H1 (cell line): ENCODE data around the gene MS4A8. TPM values are rescaled to one million over a fixed set of nuclear protein-coding genes. Genes with fewer than 3 reads are reported as not detected.

Source experiments
- CTCF ChIA-PET: fragments of 300-600 bp; sonication (Branson Sonifier 250); formaldehyde crosslinking; loops from one replicate; lab custom pipeline; 2021; ENCODE audit not compliant: partially characterized antibody; lab: Charles Lee
- POLR2A ChIA-PET: fragments of 300-600 bp; sonication (Branson Sonifier 250); formaldehyde crosslinking; loops from one replicate; lab custom pipeline; 2021; ENCODE audit warnings: inconsistent platforms; ENCODE audit not compliant: partially characterized antibody; lab: Charles Lee
- DNase-seq, 2 experiments: peaks; one replicate each; pipeline versions ENCODE4 v3.0.0 to v3.0.0-alpha.2; 2010 to 2022; ENCODE audit warnings: low spot score in 2 of 2, low read depth in 1 of 2, mixed read lengths in 1 of 2
- FAIRE-seq: peaks from 2 replicates; lab custom pipeline; 2011; peaks lifted over from hg19 to GRCh38; lab: Jason Lieb, UNC
- H2AFZ ChIP-seq: 2 replicates; pipeline ENCODE4 v1.8.1; 2012; ENCODE audit warnings: low read length, inconsistent platforms
- H2AK5ac ChIP-seq: 2 replicates; pipeline ENCODE4 v1.6.1; 2013; ENCODE audit warnings: low read depth, low read length
- H2BK120ac ChIP-seq: replicated peaks from 2 replicates; pipeline ENCODE3; 2013; ENCODE audit warnings: low read depth, low read length, inconsistent platforms
- H2BK12ac ChIP-seq: 2 replicates; pipeline ENCODE4 v1.6.1; 2013; ENCODE audit warnings: low read depth, low read length
- H2BK15ac ChIP-seq: 2 replicates; pipeline ENCODE4 v1.6.1; 2013; ENCODE audit warnings: low read length
- H2BK20ac ChIP-seq: 2 replicates; pipeline ENCODE4 v1.6.1; 2013; ENCODE audit warnings: low read length
- H2BK5ac ChIP-seq: 2 replicates; pipeline ENCODE4 v1.6.1; 2013; ENCODE audit warnings: low read depth, low read length
- H3K14ac ChIP-seq: 2 replicates; pipeline ENCODE4 v1.6.1; 2013; ENCODE audit warnings: inconsistent platforms; ENCODE audit not compliant: insufficient read length
- H3K18ac ChIP-seq: 2 replicates; pipeline ENCODE4 v1.6.1; 2013; ENCODE audit warnings: low read length; ENCODE audit errors: extremely low read depth
- H3K23ac ChIP-seq: 2 replicates; pipeline ENCODE4 v1.6.1; 2013; ENCODE audit warnings: inconsistent platforms; ENCODE audit not compliant: insufficient read length
- H3K23me2 ChIP-seq: 2 replicates; pipeline ENCODE4 v1.6.1; 2013; ENCODE audit warnings: low read depth, low read length
- H3K27ac ChIP-seq: 2 replicates; pipeline ENCODE4 v1.6.1; 2011; ENCODE audit warnings: low read depth, low read length, inconsistent platforms
- H3K27me3 ChIP-seq, 4 experiments: replicated peaks in 1 of 4; 1 replicate in 1 of 4; 2 replicates in 3 of 4; pipeline versions ENCODE4 v1.6.1 to v1.8.1; 2011 to 2013; ENCODE audit warnings: low read length in 3 of 4, mild to moderate bottlenecking in 3 of 4, inconsistent platforms in 2 of 4, mixed read lengths in 2 of 4, moderate library complexity in 1 of 4; ENCODE audit not compliant: control insufficient read depth in 3 of 4, insufficient read depth in 3 of 4; ENCODE audit errors: extremely low read depth in 1 of 4
- H3K36me3 ChIP-seq, 4 experiments: 2 replicates each; pipeline versions ENCODE4 v1.6.1 to v1.8.1; 2011 to 2013; ENCODE audit warnings: mild to moderate bottlenecking in 4 of 4, low read length in 3 of 4, moderate library complexity in 2 of 4, control low read depth in 1 of 4, inconsistent platforms in 1 of 4; ENCODE audit not compliant: insufficient read depth in 4 of 4, control insufficient read depth in 2 of 4
- H3K4ac ChIP-seq: replicated peaks from 2 replicates; pipeline ENCODE3; 2013; ENCODE audit warnings: low read length, low read depth, mixed read lengths, inconsistent platforms; ENCODE audit not compliant: insufficient read length
- H3K4me1 ChIP-seq, 4 experiments: replicated peaks in 1 of 4; 1 replicate in 1 of 4; 2 replicates in 3 of 4; pipeline versions ENCODE4 v1.6.1 to v1.8.1; 2011 to 2013; ENCODE audit warnings: low read length in 3 of 4, inconsistent platforms in 2 of 4, mixed read lengths in 1 of 4; ENCODE audit not compliant: insufficient read depth in 4 of 4, control insufficient read depth in 3 of 4
- H3K4me2 ChIP-seq, 2 experiments: 2 replicates each; pipeline versions ENCODE4 v1.6.1 to v1.8.1; 2011 to 2013; ENCODE audit warnings: low read depth in 2 of 2, low read length in 2 of 2, control low read depth in 1 of 2, inconsistent platforms in 1 of 2, mild to moderate bottlenecking in 1 of 2; ENCODE audit not compliant: insufficient read depth in 1 of 2
- H3K4me3 ChIP-seq, 4 experiments: fragments of 200-600, 300-600 bp in 1 of 4; sonication (generic), shearing (Covaris generic), sonication (Bioruptor Twin) in 1 of 4; 2 replicates each; pipeline versions ENCODE4 v1.5.1 to v1.8.1; 2011 to 2016; ENCODE audit warnings: low read length in 4 of 4, low read depth in 3 of 4, control low read depth in 2 of 4, inconsistent platforms in 2 of 4, mild to moderate bottlenecking in 2 of 4, mixed read lengths in 1 of 4, moderate library complexity in 1 of 4; ENCODE audit not compliant: insufficient read depth in 2 of 4; ENCODE audit errors: extremely low read depth in 1 of 4
- H3K56ac ChIP-seq: replicated peaks from 2 replicates; pipeline ENCODE3; 2013; ENCODE audit warnings: low read depth, mild to moderate bottlenecking, mixed read lengths, low read length, inconsistent platforms; ENCODE audit not compliant: insufficient read length
- H3K79me1 ChIP-seq: 2 replicates; pipeline ENCODE4 v1.6.1; 2013; ENCODE audit warnings: low read depth, low read length, control low read depth
- H3K79me2 ChIP-seq, 2 experiments: 2 replicates each; pipeline versions ENCODE4 v1.6.1 to v1.8.1; 2012 to 2013; ENCODE audit warnings: low read length in 2 of 2, mild to moderate bottlenecking in 2 of 2, inconsistent platforms in 1 of 2; ENCODE audit not compliant: insufficient read depth in 2 of 2, control insufficient read depth in 1 of 2
- H3K9ac ChIP-seq, 4 experiments: replicated peaks in 1 of 4; 1 replicate in 1 of 4; 2 replicates in 3 of 4; pipeline versions ENCODE4 v1.6.1 to v1.8.1; 2011 to 2013; ENCODE audit warnings: low read depth in 3 of 4, low read length in 3 of 4, control low read depth in 2 of 4, mild to moderate bottlenecking in 2 of 4, moderate library complexity in 2 of 4, inconsistent platforms in 1 of 4; ENCODE audit errors: extremely low read depth in 1 of 4
- H3K9me3 ChIP-seq, 2 experiments: 2 replicates each; pipeline versions ENCODE4 v1.6.1 to v1.8.1; 2012 to 2013; ENCODE audit warnings: mild to moderate bottlenecking in 2 of 2, moderate library complexity in 2 of 2, control low read depth in 1 of 2, inconsistent platforms in 1 of 2, low read depth in 1 of 2, low read length in 1 of 2, mixed read lengths in 1 of 2; ENCODE audit not compliant: insufficient read depth in 2 of 2
- H4K20me1 ChIP-seq, 2 experiments: replicated peaks in 1 of 2; 2 replicates each; pipeline versions ENCODE3 to v1.8.1; 2011 to 2013; ENCODE audit warnings: inconsistent platforms in 2 of 2, low read length in 2 of 2, mild to moderate bottlenecking in 1 of 2; ENCODE audit not compliant: insufficient read depth in 2 of 2, control insufficient read depth in 1 of 2
- H4K5ac ChIP-seq: 2 replicates; pipeline ENCODE4 v1.6.1; 2013; ENCODE audit warnings: low read length, low read depth, mixed read lengths, inconsistent platforms; ENCODE audit not compliant: insufficient read length
- H4K8ac ChIP-seq: 2 replicates; pipeline ENCODE4 v1.8.0; 2013; ENCODE audit warnings: mild to moderate bottlenecking, moderate library complexity, low read length, inconsistent platforms; ENCODE audit not compliant: insufficient read depth; ENCODE audit errors: extremely low read depth
- H4K91ac ChIP-seq: replicated peaks from 2 replicates; pipeline ENCODE3; 2013; ENCODE audit warnings: low read length, mixed read lengths, inconsistent platforms; ENCODE audit not compliant: insufficient read length
- GTF2F1 ChIP-seq: IDR thresholded peaks from 2 replicates; pipeline ENCODE4 v1.6.1; 2012; ENCODE audit warnings: low read depth, low read length, improper control_type of control experiment, borderline replicate concordance
- RBBP5 ChIP-seq: IDR thresholded peaks from 2 replicates; pipeline ENCODE4 v1.7.1; 2012; ENCODE audit warnings: low read depth, mild to moderate bottlenecking, inconsistent platforms, low read length, moderate library complexity, borderline replicate concordance
- WGBS, 2 experiments: shearing (Covaris generic) in 1 of 2; methylation state at CpG; one replicate each; pipeline versions ENCODE4 v1.1.6 to v1.1.7; 2013 to 2015; ENCODE audit warnings: low lambda C conversion rate in 2 of 2, mixed read lengths in 2 of 2, inconsistent platforms in 1 of 2, low coverage in 1 of 2, missing lambda C conversion rate in 1 of 2; ENCODE audit not compliant: insufficient replicate concordance in 2 of 2, insufficient coverage in 1 of 2, insufficient read length in 1 of 2; ENCODE audit errors: extremely low coverage in 1 of 2, missing lambda C conversion rate in 1 of 2; 5-methylcytosine and 5-hydroxymethylcytosine counted together
- polyA plus RNA-seq, 7 experiments: library from polyadenylated mRNA; depleted of rRNA in 3 of 7; stranded (reverse) in 5 of 7; unstranded in 2 of 7; fragments of >200 nt in 5 of 7; fragments of 200-250 nt in 2 of 7; gene quantifications; 1 replicate in 5 of 7; 2 replicates in 1 of 7; 4 replicates in 1 of 7; pipeline versions ENCODE4 v1.2.1 to v1.2.3, GENCODE V29; 2011 to 2013; ENCODE audit warnings: missing spikeins in 2 of 7, mixed read lengths in 2 of 7
- total RNA-seq: library from RNA; stranded (reverse); fragmentation: NEBNext Ultra II Directional; extraction: Animal tissue kit (Norgen Biotek cat#: 25700); gene quantifications from 2 replicates; pipeline ENCODE4 v1.2.1, GENCODE V29; 2021

MS4A8 gene
- total and polyA plus RNA-seq, 2 of the 8 experiments (the other 6 are each of a cell fraction or from before 2014, with no cell fraction given) = not detected

GRCh38 chr11:60748225-60748624 lies 48.8 kb downstream of the MS4A8 start:
- Histone ChIP-seq H4K91ac (no peak overlapping the region), H3K36me3 (no peaks in the 10 kb centered on the region), H2AFZ (no peak overlapping the region), H2BK120ac (no peak overlapping the region), H3K23me2 (no peaks in the 10 kb centered on the region), H2AK5ac (no peak overlapping the region), H3K4ac (no peak overlapping the region), H3K27ac (no peak overlapping the region), H3K9me3 (peaks cover 0 to 3% of the 10 kb centered on the region in 2 experiments; a peak in 1 of 4 replicates), H3K56ac (no peak overlapping the region), H4K20me1 (peaks cover 0 to 4% of the 10 kb centered on the region in 2 experiments), H3K4me1 (no peaks in the 10 kb centered on the region), H4K5ac (no peak overlapping the region), H3K23ac (no peak overlapping the region), H2BK20ac (no peak overlapping the region), H4K8ac (no peak overlapping the region), H3K4me3 (no peak overlapping the region), H3K4me2 (no peak overlapping the region), H2BK15ac (no peak overlapping the region), H3K9ac (no peak overlapping the region), H3K79me2 (no peaks in the 10 kb centered on the region), H3K79me1 (no peaks in the 10 kb centered on the region), H2BK12ac (no peak overlapping the region), H3K27me3 (no peaks in the 10 kb centered on the region), H3K18ac (no peak overlapping the region), H2BK5ac (no peak overlapping the region), H3K14ac (no peak overlapping the region)
- no peak for FAIRE-seq
- 90% methylated on average over 16 of the region's 17 CpGs; no CpG with 5 or more reads in 1 of the 2 experiments for WGBS, 2 experiments
- TF ChIP-seq GTF2F1 (no peak), RBBP5 (no peak)
- POLR2A ChIA-PET = no interaction called here
- DNase-seq = no peak
- CTCF ChIA-PET = interaction anchor here (0.8 to 2.8 kb wide), 5 partner anchors 9 to 47 kb away, joined by 3 to 12 read pairs (median 4); no protein-coding TSS in a partner anchor
